Stimulated activated CD4-positive, alpha-beta T cell treated with anti-CD3 and anti-CD28 coated beads, Interleukin-2, amount 100 ng/mL, for 24 hours (primary cell): ENCODE measurements around the gene MEF2A.

ENCODE experiments used
- DNase-seq, 2 donors: peaks; one replicate each; pipeline ENCODE4 v3.0.0-alpha.2; 2020

The MEF2A gene

GRCh38 chr15:99707473-99708270 lies 141.9 kb downstream of the MEF2A start:
- no peak for DNase-seq

GRCh38 chr15:99708563-99708962 lies 142.8 kb downstream of the MEF2A start:
- no peak for DNase-seq

- no peak for DNase-seq
Measured at GRCh38 chr15:99709243-99709986, 143.6 kb downstream of the MEF2A start.

GRCh38 chr15:99711625-99712024 lies 145.8 kb downstream of the MEF2A start:
- no peak for DNase-seq

GRCh38 chr15:99712415-99712814 lies 146.6 kb downstream of the MEF2A start:
- no peak for DNase-seq

- DNase-seq = no peak
Measured at GRCh38 chr15:99716540-99717095, 150.8 kb downstream of the MEF2A start.

- DNase-seq = no peak
Measured at GRCh38 chr15:99717161-99718009, 151.6 kb downstream of the MEF2A start.

- no peak for DNase-seq
Measured at GRCh38 chr15:99718421-99718820, 152.6 kb downstream of the MEF2A start.

GRCh38 chr15:99719096-99719541 lies 153.3 kb downstream of the MEF2A start:
- DNase-seq = no peak

GRCh38 chr15:99720533-99720932 lies 154.7 kb downstream of the MEF2A start:
- peak in 1 of 2 donors; percentile 21 for DNase-seq

- no peak for DNase-seq
Measured at GRCh38 chr15:99721104-99721778, 155.5 kb downstream of the MEF2A start.

- DNase-seq = no peak
Measured at GRCh38 chr15:99721896-99722295, 156.1 kb downstream of the MEF2A start.

- DNase-seq = no peak
Measured at GRCh38 chr15:99722406-99722805, 156.6 kb downstream of the MEF2A start.

GRCh38 chr15:99726333-99726732 lies 160.5 kb downstream of the MEF2A start:
- DNase-seq = no peak

GRCh38 chr15:99727330-99727729 lies 161.5 kb downstream of the MEF2A start:
- no peak for DNase-seq

GRCh38 chr15:99727733-99728132 lies 161.9 kb downstream of the MEF2A start:
- no peak for DNase-seq

- no peak for DNase-seq
Measured at GRCh38 chr15:99728916-99729315, 163.1 kb downstream of the MEF2A start.

- no peak for DNase-seq
Measured at GRCh38 chr15:99729327-99729726, 163.5 kb downstream of the MEF2A start.

GRCh38 chr15:99729920-99730319 lies 164.1 kb downstream of the MEF2A start:
- DNase-seq = peak in 1 of 2 donors; percentile 12

- no peak for DNase-seq
Measured at GRCh38 chr15:99731336-99732123, 165.7 kb downstream of the MEF2A start.

- DNase-seq = no peak
Measured at GRCh38 chr15:99732124-99732750, 166.5 kb downstream of the MEF2A start.
